UCSD-AML1 (cell line): Measurements from ENCODE around the gene POLDIP3.
"Not testable (repeated sequence)": the region's sequence is repeated elsewhere in the genome, so short reads cannot be mapped to it uniquely, and the experiment has no call there.

Source experiments
- DNase-seq: peaks from one replicate; lab custom pipeline; 2025; ENCODE audit not compliant: unreplicated experiment; lab: John Stamatoyannopoulos, UW

POLDIP3 gene

DNA sequence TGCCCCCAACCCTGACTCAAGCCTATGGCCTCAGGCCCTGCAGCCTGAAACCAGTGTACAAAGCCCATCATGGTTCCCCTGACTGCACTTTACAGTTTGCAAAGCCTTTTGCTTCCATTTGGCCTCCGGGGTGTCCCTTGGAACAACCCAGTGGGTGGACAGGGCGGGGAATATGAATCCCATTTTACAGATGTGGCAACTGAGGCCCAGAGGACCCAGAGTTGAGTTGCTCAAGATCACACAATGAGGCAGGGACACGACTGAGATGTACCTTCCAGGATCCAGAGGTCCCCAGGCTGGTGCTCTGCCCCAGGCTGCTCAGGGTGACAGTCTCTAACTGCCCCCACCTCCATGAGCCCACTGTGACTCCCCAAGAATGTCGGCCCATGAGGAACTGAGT lies 5.4 kb upstream of the POLDIP3 start:
- no peak for DNase-seq

DNA sequence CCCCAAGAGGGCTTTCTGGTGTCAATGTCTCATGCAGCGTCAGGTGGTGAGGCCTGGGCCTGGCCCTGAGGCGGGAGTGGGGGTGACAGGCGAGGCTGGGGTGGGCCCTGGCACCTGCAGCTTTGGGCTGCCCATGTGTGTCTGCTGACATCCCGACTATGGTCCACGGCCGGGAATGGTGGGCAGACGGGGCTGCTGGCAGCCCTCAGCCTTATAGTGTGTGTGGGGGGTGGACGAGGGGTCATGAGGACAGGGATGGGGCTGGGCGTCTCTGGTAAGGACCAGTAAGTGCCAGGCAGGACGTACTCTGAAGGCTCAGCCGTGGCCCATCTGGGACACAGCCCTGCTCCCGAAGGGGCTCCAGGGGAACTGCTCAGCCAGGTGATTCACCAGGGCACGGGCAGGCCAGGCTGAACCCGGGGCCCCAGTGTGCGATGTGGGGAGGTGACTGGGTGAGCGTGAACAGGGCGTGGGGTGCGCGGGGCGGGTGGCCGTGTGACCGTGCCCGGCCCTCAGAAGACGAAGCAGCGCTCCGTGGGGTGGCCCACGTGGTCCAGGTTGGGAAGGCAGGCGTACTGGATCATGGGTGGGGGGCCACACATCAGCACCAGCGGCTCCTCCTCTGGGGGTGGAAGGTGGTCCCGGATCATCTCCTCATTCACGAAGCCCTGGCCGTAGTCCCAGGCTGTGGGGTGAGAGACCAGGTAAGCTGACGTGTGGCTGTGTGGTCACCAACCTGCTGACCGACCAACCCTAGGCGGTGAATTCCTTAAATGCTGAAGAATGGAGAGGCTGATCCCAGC lies 4.8 kb upstream of the POLDIP3 start:
- no peak for DNase-seq

DNA sequence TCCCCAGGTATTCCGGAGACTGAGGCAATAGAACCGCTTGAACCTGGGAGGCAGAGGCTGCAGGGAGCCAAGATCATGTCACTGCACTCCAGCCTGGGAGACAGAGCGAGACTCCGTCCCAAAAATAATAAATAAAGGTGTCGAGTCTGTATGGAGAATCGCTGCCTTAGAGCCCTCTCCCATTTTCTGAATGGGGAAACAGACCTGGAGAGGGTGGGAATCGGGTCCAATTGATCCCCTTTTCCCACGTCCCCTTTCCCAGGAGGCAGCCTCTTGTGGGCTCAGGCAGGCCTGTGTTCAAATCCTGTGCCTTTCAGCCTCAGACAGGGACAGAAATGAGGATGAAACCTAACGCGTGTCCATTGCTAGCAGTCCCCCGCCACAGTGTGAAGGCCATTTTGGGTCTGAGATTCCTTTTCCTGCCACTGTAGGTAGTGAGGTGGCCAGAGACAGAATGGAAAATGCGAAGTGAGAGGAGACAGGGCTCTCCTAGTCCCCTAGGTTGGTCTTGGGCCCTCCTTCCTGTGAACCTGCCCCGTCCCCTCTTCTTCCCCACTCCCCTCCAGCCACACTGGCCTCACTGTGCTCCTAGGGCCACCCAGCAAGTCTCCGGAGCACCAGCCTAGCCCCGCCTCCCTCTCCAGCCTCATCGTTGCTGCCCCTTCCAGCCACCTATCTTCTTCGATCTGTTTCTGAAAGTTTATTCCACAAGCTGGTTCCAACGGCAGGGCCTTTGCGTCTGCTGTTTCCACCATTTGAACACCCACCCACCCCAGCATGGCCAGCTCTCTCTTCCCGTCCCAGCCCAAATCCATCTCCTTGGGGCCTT lies 2.7 kb upstream of the POLDIP3 start:
- DNase-seq, result no peak

DNA sequence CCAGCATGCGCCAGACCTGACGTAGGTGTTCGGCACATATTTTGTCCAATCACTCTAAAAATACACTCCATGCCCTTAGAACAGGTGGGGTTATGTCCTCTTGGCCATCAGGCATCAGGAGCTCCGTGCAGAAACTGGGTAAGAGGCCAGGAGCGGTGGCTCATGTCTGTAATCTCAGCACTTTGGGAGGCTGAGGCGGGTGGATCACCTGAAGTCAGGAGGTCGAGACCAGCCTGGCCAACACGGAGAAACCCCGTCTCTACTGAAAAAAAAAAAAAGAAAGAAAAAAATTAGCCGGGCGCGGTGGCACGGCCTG lies 1.1 kb upstream of the POLDIP3 start:
- not testable (repeated sequence) for DNase-seq

DNA sequence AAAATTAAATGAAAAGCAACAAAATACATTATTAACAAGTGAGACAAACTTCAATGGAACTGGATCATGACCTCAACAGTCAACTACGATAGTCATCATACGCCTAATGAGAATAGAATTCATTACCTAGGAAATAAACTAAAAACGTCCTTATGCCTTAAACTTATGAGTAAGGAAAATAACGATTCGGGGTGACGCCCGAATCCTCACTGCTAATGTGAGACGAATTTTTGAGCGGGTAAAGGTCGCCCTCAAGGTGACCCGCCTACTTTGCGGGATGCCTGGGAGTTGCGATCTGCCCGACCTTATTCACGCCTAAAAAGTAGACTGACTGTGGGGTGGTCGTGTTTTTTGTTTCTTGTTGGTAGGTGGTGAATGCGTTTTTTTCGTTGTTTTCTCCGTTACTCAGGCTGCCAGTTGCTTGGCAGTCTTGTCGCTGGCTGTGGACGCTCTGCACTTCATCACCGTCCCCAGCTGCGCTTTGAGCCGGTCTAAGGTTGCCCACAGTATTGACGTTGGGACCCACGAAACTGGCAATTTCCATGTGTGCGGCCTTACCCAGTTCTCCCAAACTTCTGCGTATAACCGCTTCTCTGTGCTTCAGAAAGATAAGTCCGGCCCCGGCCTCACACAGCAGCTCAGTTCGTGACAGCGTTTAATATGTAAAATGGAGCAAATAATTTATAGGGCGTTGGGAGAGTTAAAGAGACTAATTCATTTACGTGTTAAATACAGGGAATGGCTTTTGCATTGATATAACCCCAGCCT lies 593 bp upstream of the POLDIP3 start:
- peak; percentile 87 for DNase-seq

DNA sequence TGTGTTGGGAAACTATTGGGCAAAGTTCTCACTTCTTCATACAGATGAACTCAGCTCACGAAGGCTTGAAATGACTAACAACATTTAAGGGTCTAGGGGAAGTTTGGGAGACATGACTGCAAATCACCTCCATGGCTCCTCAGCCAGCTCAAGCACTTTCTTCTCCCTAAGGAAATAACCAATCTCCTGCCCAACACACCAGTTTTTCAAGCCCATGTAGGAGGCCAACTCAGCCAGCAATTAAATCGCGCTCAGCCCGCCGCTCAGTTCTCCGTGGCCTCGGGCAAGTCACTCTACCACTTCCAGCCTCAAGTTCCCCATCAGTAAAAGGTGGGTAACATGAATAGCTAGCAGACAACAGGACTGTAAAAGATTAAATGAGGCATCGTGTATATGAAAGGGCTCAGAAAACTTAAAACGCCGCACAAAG lies 796 bp downstream of the POLDIP3 start:
- DNase-seq, result no peak

DNA sequence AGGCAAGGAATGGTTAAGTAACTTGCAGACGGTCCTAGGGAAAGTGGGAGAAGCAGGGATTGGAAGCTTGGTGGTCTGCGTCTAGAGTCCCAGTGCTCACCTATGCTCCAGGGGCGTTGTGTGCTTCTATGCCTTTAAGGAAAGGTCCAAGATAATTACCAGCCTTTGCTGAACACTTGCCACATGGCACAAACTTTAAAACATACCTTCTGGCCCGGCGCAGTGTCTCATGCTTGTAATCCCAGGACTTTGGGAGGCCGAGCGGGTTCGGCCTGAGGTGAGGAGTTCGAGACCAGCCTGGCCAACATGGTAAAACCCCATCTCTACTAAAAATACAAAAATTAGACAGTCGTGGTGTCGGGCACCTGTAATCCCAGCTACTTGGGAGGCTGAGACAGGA lies 2.3 kb downstream of the POLDIP3 start:
- DNase-seq, result no peak

DNA sequence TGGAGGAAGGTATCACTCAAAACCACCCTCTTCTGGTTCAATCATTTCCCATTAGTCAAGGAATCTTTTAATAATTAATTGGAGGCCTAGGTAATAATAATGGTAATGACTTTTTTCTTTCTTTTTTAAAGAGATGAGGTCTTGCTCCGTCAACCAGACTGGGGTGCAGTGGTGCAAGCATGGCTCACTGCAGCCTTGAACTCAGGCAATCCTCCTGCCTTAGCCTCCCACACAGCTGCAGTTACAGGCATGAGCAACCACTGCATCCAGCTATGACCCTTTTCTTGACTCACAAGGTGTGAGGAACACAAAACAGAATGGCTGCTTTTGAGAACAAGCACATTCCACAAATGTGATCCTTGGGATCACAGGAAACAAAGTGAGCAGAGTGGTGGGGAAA lies 3.6 kb downstream of the POLDIP3 start:
- DNase-seq, result no peak

DNA sequence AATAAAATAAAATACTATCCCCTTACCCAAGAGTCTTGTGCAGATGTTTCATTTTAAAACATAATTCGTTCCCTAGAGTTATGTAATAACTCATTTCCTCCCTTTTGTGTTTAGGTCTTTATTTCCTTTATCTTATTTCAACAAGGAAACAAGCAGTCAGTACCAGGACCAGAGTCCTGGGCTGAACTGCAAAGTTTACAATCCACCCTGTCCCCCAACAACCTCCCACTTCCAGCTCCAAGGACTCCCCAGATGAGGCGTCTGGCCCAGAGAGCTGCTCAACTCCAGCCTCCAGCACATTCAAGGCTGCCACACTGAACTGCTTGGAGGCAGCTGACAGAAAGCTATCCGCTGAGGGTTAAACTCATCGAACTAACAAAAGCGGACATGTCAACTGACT lies 4.5 kb downstream of the POLDIP3 start:
- DNase-seq, result no peak

DNA sequence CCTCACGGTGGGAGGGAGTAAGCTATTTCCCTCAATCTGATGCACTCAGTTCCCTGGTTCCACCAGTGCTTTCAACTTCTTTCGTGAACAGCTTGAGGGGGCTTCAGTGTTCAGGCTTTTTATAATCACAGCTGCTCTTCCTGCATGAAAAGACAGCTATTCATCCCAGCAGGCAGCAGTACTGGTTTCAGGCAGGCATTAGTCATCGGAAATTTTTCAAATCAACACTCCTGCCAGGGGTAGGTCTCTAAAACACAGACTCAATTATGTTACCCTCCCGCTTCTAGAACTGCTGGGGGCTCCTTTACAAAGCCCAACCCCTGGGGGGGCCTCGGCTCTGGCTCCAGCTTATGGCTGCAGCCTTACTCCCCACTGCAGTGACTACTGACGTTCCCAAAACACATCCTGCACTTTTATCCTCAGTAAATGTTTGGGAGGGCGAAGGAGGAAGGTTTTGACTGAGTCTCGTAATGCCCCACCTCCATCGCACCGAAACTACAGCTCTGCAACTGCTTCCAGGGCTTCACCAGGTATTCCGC lies 5.8 kb downstream of the POLDIP3 start:
- no peak for DNase-seq

DNA sequence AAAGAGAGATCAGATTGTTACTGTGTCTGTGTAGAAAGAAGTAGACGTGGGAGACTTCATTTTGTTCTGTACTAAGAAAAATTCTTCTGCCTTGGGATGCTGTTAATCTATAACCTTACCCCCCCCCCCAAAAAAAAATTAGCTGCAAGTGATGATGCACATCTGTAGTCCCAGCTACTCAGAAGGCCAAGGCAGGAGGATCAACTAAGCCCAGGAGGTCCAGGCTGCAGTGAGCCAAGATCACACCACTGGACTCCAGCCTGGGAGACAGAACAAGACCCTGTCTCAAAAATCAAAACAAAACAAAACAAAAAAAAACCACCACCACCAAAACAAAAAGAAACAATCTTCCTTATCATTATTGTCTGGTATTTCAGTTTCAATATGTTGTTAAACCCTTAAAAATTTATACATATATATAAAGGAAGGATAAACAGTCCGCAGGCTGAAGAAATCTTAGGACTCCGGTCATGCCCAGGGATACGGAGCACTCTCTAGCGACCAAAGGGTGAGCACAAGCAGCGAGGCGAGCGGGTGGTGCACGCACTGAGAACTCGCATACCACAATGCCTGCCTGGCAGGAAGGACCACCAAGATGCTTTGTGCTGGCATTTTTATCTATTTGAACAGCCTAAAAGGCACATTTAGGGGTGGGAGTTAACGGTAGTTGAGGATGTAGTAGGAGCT lies 6.4 kb downstream of the POLDIP3 start:
- DNase-seq, result no peak

DNA sequence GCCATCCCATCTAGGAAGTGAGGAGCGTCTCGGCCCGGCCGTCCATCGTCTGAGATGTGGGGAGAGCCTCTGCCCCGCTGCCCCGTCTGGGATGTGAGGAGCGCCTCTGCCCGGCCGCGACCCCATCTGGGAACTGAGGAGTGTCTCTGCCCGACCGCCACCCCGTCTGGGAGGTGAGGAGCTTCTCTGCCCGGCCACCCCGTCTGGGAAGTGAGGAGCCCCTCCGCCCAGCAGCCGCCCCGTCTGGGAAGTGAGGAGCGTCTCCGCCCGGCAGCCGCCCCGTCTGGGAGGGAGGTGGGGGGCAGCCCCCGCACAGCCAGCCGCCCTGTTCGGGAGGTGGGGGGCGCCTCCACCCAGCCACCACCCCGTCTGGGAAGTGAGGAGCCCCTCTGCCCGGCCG lies 7.0 kb downstream of the POLDIP3 start:
- DNase-seq, result not testable (repeated sequence)

DNA sequence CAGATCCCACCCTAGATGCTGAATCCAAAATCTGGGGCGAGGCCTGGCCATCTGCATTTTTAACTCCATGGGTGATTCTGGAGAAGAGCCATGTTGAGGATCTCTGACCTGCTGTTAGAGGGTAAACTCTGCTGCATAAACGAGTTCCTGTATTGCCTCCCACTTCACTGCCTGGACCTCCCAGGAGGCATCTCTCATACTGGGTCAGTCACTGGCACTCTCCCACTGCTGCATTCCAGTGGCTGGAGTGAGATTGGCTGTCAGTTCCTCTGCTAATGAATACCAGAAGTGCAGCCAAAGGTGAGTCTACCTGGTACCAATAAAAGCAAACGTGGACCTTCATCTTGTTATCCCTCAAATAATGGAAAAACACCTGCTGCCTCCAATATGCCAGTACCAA lies 10.3 kb downstream of the POLDIP3 start:
- DNase-seq, result no peak

DNA sequence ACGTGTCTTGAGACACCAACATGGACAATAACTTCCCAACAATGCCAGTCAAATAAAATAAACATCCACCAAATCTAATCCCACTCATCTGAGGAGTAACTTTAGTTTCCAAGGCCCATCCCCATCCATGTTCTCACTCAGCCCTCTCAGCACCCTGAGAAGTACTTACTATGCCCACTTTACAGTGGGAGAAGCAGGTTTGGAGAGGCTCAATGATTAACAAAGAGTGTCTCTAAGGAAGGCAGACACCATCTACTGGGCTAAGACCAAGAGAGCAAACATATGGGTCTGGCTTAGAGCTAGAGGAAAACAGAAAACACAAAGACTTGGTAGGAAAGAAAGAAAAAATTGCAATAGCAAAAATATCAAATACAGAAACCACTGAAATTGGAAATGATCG lies 11.3 kb downstream of the POLDIP3 start:
- DNase-seq, result no peak

DNA sequence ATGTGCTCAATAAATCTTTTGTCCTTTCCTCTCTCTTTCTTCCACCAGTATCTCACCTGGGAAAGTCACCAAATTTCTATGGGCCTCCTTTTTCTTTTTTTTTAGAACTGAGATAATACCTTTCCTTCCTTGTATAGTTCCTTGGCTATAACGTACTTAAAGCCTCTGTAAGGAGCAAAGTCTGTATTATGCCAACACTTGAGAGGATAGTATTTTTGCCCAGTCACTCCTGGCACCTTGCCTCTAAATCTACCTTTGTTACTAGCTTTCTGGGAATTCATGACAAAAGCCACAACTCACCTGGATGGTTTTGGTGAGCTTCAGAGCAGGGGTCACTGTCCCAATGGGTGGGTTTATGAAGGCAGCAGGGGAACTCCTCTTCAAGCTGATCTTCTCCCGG lies 12.2 kb downstream of the POLDIP3 start:
- DNase-seq, result no peak

DNA sequence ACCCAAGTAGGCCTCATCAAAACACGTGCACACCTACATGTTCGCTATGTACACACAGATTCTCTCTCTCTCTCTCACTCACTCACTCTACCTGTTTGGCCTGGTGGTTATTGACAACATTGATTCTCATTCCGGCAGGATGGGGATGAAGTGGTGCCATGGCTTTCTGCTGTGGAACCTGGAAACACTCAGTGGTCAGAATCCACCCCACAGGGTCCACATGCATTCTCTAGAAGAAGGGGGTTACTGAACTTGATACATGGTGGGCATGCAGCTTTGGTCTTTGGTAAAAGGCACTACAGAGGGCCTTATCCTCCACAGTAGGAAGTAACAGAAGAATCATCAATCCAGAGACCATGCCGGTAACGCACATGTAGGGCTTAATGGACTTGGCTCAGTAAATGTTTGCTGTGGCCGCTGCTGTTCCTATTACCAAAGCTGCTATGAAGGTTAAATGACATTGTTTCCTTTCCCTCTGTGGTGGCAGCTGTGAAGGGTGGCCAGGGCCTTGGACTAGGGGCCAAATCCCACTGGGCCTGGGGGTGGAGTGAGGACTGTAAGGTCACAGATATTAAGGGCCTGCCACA lies 12.7 kb downstream of the POLDIP3 start:
- DNase-seq, result no peak

DNA sequence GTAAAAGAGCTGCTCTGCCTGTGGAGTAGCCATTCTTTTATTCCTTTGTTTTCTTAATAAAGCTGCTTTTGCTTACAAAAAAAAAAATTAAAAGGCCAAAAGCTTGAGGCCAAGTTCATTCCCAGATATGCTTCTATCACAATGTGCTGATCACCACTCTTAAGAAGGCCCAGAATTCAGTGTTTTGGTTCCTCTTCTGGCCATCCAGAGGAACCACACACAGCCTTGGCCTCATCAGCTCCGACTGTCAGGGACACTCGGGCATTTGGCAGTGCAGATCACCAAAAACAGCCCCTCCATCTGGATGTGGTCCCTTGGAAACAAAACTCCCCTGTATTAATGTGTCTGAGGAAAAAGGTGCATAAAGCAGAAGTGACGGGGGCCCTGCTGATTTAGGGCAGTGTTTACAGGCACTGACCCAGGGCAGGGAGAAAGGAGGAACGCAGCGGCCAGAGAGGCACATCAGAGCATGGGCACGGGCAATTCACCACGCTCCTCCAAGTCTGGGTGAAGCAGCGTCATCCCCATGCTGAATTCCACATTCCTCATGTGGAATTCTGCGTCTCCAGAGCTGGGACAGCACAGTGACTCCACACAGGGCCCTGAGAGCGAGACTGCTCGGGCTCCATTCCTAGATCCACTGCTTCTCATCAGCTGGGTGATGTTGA lies 17.7 kb downstream of the POLDIP3 start:
- no peak for DNase-seq

DNA sequence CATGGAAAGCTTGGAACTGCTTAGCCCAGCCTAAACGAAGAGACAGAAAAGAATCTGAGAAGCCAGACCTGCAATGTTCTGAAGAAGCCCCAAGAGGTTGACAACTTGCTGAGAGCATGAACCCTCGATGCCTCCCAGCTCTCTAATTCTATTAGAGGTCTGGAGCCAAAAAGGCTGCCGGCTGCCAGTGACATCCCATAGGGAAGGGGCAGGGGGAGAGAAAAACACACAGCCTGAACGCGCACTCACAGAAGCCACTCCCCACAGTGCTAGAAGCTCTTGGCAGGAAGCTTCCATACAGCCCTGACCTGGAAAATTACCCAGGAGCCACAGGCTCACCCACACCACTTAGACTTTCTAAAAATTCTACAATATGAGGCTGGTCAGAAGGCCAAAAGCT lies 18.3 kb downstream of the POLDIP3 start:
- DNase-seq, result no peak

DNA sequence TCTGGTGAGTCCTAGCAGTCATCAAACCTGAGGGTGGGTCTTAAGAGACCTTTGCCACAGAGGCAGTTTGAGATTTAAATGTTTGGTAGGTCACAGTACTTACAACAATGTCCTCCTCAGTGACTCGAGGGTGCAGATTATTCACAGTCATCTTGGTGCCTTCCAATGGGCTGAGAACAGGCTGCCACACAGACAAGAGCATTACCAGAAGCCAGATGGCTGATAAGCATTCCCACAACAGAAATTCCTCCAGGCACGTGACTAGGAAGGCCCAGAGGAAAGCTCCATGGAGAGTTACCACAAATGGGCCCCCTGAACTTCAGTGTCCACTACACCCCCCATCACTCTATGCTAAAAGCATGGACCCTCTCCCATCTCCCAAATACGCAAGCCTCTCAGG lies 19.2 kb downstream of the POLDIP3 start:
- DNase-seq, result no peak

DNA sequence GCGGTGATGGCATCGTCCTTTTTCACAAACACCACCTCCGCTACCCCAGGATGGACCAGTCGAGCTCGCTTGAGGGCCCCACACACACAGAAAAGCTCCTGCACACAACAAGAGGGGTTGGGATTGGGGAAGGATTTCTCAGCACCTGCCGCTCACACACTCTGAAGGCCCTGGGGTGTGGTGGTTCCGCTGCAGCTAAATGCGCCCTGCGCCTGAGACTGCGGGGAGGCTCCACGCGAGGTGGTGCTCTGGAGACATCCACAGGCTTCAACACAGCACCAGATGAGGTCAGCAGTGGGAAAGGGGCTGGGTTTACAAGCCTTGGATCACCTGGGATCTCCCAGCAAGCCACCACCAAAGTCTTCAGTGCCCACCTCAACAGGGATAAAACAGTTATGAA lies 22.7 kb downstream of the POLDIP3 start:
- DNase-seq, result no peak
